Testis (tissue), 3 donors: ENCODE results near the gene SLC46A3. TPM values are rescaled to one million over a fixed set of nuclear protein-coding genes. Genes with fewer than 3 reads are reported as not detected.

Experiments used
- DNase-seq: peaks from one replicate; pipeline ENCODE4 v3.0.0-alpha.2; 2019
- H3K27ac ChIP-seq, 2 donors: fragments of 200-600 bp; sonication (generic); one replicate each; pipeline ENCODE4 v1.5.1; 2019
- H3K27me3 ChIP-seq: fragments of 200-600 bp; sonication (generic); one replicate; pipeline ENCODE4 v1.5.1; 2019
- H3K36me3 ChIP-seq: fragments of 200-600 bp; sonication (generic); one replicate; pipeline ENCODE4 v1.5.1; 2017; ENCODE audit warnings: low read depth; ENCODE audit errors: missing control alignments
- H3K4me1 ChIP-seq: fragments of 200-600 bp; sonication (generic); one replicate; pipeline ENCODE4 v1.5.1; 2019
- H3K4me3 ChIP-seq, 2 donors: fragments of 200-600 bp; sonication (generic); one replicate each; pipeline ENCODE4 v1.5.1; 2017 to 2019
- H3K9me3 ChIP-seq: fragments of 200-600 bp; sonication (generic); one replicate; pipeline ENCODE4 v1.5.1; 2017
- POLR2A ChIP-seq: fragments of 450-650 bp; IDR thresholded peaks from one replicate; pipeline ENCODE4 v1.6.1; 2017; ENCODE audit warnings: antibody characterized with exemption, mild to moderate bottlenecking, moderate library complexity
- WGBS, 2 donors: methylation state at CpG; one replicate each; pipeline ENCODE4 v1.1.5; 2018; 5-methylcytosine and 5-hydroxymethylcytosine counted together
- intact Hi-C: fragments of 100-400 bp; cut with DNase I; formaldehyde crosslinking; loops from one replicate; pipeline ENCODE4 v1.15.1; 2023; ENCODE audit warnings: low total_unique reads
- polyA plus RNA-seq: library from polyadenylated mRNA; stranded (reverse); fragments of 350-450 nt; fragmentation: Illumina TruSeq; extraction: RNeasy Lipid Tissue Mini Kit (QIAGEN cat#74804); gene quantifications from one replicate; pipeline ENCODE4 v1.2.3, GENCODE V29; 2014; ENCODE audit warnings: low read depth, low replicate concordance; ENCODE audit not compliant: insufficient read depth
- small RNA-seq, 2 donors: library from RNA; depleted of rRNA; stranded (forward); fragments of <200 nt; gene quantifications; one replicate each; pipeline ENCODE3, GENCODE V24; 2016
- total RNA-seq, 2 donors: library from RNA; depleted of rRNA; stranded (reverse); fragments of >200 nt; gene quantifications; one replicate each; pipeline ENCODE4 v1.2.3, GENCODE V29; 2016
- TF ChIP-seq, protein P1 (sequence below), 3 experiments: fragments of 450-650 bp in 2 of 3; fragments of 200-600 bp in 1 of 3; sonication (generic) in 1 of 3; IDR thresholded peaks; one replicate each; pipeline ENCODE4 v1.5.1; 2016 to 2019; ENCODE audit warnings: antibody characterized with exemption in 3 of 3, mild to moderate bottlenecking in 2 of 3, moderate library complexity in 1 of 3

Gene SLC46A3
- total and polyA plus RNA-seq, 3 donors from 2014 or later, result 22.9 to 36.0 (median 30.5) TPM

DNA sequence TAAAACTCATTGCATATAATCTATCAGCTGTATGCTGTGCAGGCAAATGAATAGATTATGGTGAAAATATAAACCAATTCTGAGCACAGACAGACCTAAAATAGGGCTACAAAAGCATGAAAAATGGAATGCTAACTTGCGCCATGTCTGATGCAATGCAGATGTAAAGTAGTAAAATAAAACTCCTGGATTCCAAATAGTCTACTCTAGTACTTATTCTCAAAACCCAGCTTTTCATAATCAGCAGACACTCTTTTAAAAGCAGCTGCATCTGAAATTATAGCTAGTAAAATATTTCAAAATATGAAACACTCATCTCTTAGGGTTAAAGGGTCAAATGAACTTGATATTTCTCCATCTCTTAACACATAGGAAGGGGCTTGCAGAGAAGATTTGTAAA is 64.5 kb downstream of the SLC46A3 start:
- peaks cover 11% of the 10 kb centered on the region for H3K4me1 ChIP-seq
- no peak for DNase-seq
- no peak overlapping the region for H3K27ac ChIP-seq
- TF ChIP-seq, protein P1, sequence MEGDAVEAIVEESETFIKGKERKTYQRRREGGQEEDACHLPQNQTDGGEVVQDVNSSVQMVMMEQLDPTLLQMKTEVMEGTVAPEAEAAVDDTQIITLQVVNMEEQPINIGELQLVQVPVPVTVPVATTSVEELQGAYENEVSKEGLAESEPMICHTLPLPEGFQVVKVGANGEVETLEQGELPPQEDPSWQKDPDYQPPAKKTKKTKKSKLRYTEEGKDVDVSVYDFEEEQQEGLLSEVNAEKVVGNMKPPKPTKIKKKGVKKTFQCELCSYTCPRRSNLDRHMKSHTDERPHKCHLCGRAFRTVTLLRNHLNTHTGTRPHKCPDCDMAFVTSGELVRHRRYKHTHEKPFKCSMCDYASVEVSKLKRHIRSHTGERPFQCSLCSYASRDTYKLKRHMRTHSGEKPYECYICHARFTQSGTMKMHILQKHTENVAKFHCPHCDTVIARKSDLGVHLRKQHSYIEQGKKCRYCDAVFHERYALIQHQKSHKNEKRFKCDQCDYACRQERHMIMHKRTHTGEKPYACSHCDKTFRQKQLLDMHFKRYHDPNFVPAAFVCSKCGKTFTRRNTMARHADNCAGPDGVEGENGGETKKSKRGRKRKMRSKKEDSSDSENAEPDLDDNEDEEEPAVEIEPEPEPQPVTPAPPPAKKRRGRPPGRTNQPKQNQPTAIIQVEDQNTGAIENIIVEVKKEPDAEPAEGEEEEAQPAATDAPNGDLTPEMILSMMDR (IDR thresholded peaks at IDR 0.05), result no peak
- no peak for TF ChIP-seq POLR2A
- no peaks in the 10 kb centered on the region for H3K27me3 ChIP-seq
- no peaks in the 10 kb centered on the region for H3K36me3 ChIP-seq
- no peaks in the 10 kb centered on the region for H3K9me3 ChIP-seq
- intact Hi-C loops, result no loop called here
- H3K4me3 ChIP-seq, result no peak overlapping the region
- WGBS, 2 donors, result 91 to 93% methylated on average over 1 of the region's 1 CpG

DNA sequence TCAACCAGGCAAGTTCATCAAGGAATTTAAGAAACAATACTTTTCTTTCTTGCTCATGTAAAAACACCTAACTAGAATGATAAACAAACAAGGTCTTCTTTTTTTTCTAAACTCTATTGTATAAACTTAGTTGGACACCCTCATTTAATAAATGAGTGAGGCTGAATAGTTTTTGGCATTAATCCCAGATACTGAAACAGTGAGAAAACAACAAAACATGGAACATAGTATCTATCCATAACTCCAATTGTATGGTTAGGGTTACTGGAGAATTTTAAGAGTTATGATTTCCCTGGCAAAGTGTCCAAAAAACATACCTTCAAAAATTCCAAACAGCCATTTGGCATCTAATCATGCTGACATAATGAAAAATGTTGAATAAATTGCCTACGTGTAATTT is 65.7 kb downstream of the SLC46A3 start:
- WGBS, 2 donors, result 63 to 69% methylated on average over 1 of the region's 1 CpG
- H3K27ac ChIP-seq, result no peak overlapping the region
- H3K4me3 ChIP-seq, result no peak overlapping the region
- peaks cover 11% of the 10 kb centered on the region for H3K4me1 ChIP-seq
- no peak for DNase-seq
- no peaks in the 10 kb centered on the region for H3K36me3 ChIP-seq
- TF ChIP-seq, protein P1 (IDR thresholded peaks at IDR 0.05), result no peak
- TF ChIP-seq POLR2A, result no peak
- H3K27me3 ChIP-seq, result no peaks in the 10 kb centered on the region
- intact Hi-C loops, result no loop called here
- H3K9me3 ChIP-seq, result no peaks in the 10 kb centered on the region

DNA sequence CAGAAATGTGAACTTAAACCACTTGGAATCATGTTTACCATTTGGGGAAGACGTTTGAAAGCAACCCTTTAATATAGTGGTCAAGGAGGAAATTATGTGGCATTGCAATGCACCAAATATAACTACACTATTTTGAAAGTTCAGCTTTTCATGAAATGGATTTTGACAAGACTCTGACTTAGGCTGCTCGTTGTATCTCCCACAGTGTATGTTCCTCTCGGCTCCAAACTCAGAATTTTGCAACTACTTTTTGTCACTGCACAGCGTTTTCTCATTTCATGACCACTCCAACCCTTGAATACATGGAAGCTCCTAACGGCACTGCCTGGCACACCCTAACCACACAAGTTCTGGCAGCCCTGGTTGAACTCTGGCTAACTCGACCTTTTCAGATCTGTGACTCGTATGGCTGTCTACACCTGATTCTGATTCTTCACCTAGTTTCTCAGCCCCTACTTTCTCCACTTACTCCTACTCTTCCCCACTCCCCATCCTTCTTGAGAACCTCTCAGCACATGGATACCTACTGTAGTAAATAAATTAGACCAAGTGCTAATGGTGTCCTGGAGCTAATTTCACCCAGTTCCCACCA is 66.9 kb downstream of the SLC46A3 start:
- Histone ChIP-seq H3K27me3 (no peaks in the 10 kb centered on the region), H3K27ac (no peak overlapping the region), H3K9me3 (no peaks in the 10 kb centered on the region), H3K36me3 (no peaks in the 10 kb centered on the region), H3K4me1 (peaks cover under 1% of the 10 kb centered on the region), H3K4me3 (no peak overlapping the region)
- 80 to 84% methylated on average over 7 of the region's 7 CpGs for WGBS, 2 donors
- no peak for DNase-seq
- no peak for TF ChIP-seq POLR2A
- TF ChIP-seq, protein P1 (IDR thresholded peaks at IDR 0.05), result no peak
- intact Hi-C loops, result no loop called here

DNA sequence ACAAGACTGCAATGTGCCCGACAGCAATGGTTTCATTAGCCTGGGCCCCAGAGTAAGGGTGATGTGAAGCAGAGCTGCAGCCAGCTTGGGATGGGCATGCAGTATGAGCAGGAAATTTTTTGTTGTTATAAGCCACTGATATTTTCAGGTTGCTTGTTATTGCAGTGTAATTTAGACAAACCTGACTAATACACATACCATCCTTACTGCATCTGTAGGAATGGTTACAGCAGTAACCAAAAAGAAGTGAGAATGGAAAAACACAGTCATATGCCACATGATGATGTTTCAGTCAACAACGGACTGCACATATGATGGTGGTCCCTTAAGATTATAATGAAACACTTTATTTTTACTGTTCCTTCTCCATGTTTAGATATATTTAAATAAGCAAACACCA is 68.5 kb downstream of the SLC46A3 start:
- 88 to 91% methylated on average over 2 of the region's 2 CpGs for WGBS, 2 donors
- H3K9me3 ChIP-seq, result no peaks in the 10 kb centered on the region
- TF ChIP-seq, protein P1 (IDR thresholded peaks at IDR 0.05), result no peak
- TF ChIP-seq POLR2A, result no peak

More for the DNA sequence above, 68.5 kb downstream of the SLC46A3 start:
- intact Hi-C loops, result no loop called here
- DNase-seq, result no peak
- no peak overlapping the region for H3K27ac ChIP-seq
- no peaks in the 10 kb centered on the region for H3K27me3 ChIP-seq
- no peaks in the 10 kb centered on the region for H3K4me1 ChIP-seq
- no peak overlapping the region for H3K4me3 ChIP-seq
- no peaks in the 10 kb centered on the region for H3K36me3 ChIP-seq

Small RNA genes lying within 50 kb of the gene (small RNA-seq; reads per million reads assigned to genes)
- 0 reads per million in 2 donors for gene RNU6-53P

Other genes with a start within 250 kb of the SLC46A3 start
- 10 to 100 TPM; 26.6 to 47.4 TPM for gene FLT1, start 223.8 kb downstream of the SLC46A3 start, total RNA-seq
- gene FLT1, start 223.8 kb downstream of the SLC46A3 start, polyA plus RNA-seq, result 48.1 TPM
- gene POMP, start 59.8 kb downstream of the SLC46A3 start, total RNA-seq, result 10 to 100 TPM; 53.4 to 57.3 TPM
- gene POMP, start 59.8 kb downstream of the SLC46A3 start, polyA plus RNA-seq, result 114 TPM
- gene MTUS2, start 101.4 kb upstream of the SLC46A3 start, total RNA-seq, result 1 to 10 TPM; 8.3 to 9.2 TPM
- 2.1 TPM for gene MTUS2, start 101.4 kb upstream of the SLC46A3 start, polyA plus RNA-seq